Measurements from ENCODE around the gene GJD3.

DNA sequence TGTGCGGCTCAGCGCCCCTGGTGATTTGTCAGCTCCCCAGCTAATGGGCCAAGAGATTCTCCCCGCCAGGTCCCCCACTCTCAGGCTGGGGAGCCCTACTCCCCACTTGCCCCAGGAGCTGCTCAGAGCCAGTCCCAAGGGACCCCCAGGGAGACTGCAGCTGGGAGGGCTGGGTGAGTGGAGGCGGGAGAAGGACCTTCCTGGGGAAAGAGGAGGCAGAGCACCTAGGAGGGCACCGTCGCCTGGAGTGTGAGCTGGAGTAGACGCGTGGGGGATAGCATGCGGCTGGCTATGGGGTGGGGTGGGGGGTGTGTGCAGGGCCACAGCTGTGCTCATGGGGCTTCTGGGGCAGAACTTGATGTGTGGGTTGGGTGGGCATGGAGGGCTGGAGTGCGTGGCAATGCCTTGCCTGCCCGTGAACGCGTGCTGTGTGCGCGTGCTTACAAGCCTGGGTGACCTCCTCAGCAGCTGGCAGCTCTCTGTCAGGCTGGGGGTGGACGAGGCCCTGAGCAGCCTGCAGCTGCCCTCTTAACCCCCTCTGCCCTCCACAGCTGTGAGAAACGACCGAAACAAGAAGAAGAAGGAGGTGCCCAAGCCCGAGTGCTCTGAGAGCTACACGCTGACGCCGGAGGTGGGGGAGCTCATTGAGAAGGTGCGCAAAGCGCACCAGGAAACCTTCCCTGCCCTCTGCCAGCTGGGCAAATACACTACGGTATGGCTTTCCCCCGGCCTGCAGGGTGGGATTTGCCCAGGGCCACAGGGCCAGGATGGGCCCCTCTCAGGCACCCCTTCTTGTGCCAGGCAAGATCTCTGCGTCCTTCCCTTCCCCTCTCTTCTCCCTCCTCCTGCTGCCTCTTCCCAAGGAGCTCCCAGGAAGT, 12.9 kb downstream of the GJD3 start:
- TF ChIP-seq, protein P1, sequence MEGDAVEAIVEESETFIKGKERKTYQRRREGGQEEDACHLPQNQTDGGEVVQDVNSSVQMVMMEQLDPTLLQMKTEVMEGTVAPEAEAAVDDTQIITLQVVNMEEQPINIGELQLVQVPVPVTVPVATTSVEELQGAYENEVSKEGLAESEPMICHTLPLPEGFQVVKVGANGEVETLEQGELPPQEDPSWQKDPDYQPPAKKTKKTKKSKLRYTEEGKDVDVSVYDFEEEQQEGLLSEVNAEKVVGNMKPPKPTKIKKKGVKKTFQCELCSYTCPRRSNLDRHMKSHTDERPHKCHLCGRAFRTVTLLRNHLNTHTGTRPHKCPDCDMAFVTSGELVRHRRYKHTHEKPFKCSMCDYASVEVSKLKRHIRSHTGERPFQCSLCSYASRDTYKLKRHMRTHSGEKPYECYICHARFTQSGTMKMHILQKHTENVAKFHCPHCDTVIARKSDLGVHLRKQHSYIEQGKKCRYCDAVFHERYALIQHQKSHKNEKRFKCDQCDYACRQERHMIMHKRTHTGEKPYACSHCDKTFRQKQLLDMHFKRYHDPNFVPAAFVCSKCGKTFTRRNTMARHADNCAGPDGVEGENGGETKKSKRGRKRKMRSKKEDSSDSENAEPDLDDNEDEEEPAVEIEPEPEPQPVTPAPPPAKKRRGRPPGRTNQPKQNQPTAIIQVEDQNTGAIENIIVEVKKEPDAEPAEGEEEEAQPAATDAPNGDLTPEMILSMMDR (IDR thresholded peaks at IDR 0.05), result no peak
- TF ChIP-seq EZH2 (IDR thresholded peaks at IDR 0.05; ENCODE audit: borderline replicate concordance, insufficient read depth, low read depth, low read length, poor library complexity, severe bottlenecking), result no peak

All from B cell (primary cell).